Activated CD4-positive, alpha-beta T cell treated with anti-CD3 and anti-CD28 coated beads, Interleukin-2, amount 10 ng/mL, durations not matched to agents 7 days and 5 days (primary cell): ENCODE data around the gene WDR36. TPM values are rescaled to one million over a fixed set of nuclear protein-coding genes. Genes with fewer than 3 reads are reported as not detected.

Source experiments
- CTCF ChIA-PET: fragments of 350-600 bp; sonication (Branson Sonifier 250); formaldehyde crosslinking; loops from one replicate; lab custom pipeline; 2021; ENCODE audit warnings: antibody characterized with exemption; lab: Charles Lee
- POLR2A ChIA-PET: fragments of 350-600 bp; sonication (Branson Sonifier 250); formaldehyde crosslinking; loops from one replicate; lab custom pipeline; 2021; ENCODE audit warnings: antibody characterized with exemption; lab: Charles Lee
- DNase-seq: peaks from one replicate; pipeline ENCODE4 v3.0.0-alpha.2; 2020
- H3K27ac Mint-ChIP-seq: one replicate; pipeline ENCODE4 v1.8.0; 2021; ENCODE audit warnings: mild to moderate bottlenecking, moderate library complexity, mixed read lengths
- H3K27me3 Mint-ChIP-seq: one replicate; pipeline ENCODE4 v1.8.0; 2021; ENCODE audit warnings: mixed read lengths
- H3K36me3 Mint-ChIP-seq: one replicate; pipeline ENCODE4 v1.8.0; 2021; ENCODE audit warnings: low read depth, mixed read lengths
- H3K4me1 Mint-ChIP-seq: one replicate; pipeline ENCODE4 v1.8.0; 2021; ENCODE audit warnings: mixed read lengths
- H3K4me3 Mint-ChIP-seq: one replicate; pipeline ENCODE4 v1.8.0; 2021; ENCODE audit warnings: mild to moderate bottlenecking, moderate library complexity, mixed read lengths
- H3K9me3 Mint-ChIP-seq: one replicate; pipeline ENCODE4 v1.8.0; 2021; ENCODE audit warnings: mixed read lengths
- total RNA-seq, 2 experiments: library from RNA; stranded (reverse); gene quantifications; one replicate each; pipeline ENCODE4 v1.2.3, GENCODE V29; 2021

Gene WDR36
- total RNA-seq, 2 experiments from 2014 or later, result 26.7 to 32.0 TPM

- no peaks in the 10 kb centered on the region for H3K36me3 Mint-ChIP-seq
- H3K4me1 Mint-ChIP-seq, result no peaks in the 10 kb centered on the region
- DNase-seq, result no peak
- H3K27me3 Mint-ChIP-seq, result peaks cover 9% of the 10 kb centered on the region
- H3K4me3 Mint-ChIP-seq, result no peak overlapping the region
- no peak overlapping the region for H3K27ac Mint-ChIP-seq
- H3K9me3 Mint-ChIP-seq, result peaks cover 4% of the 10 kb centered on the region
- ChIA-PET POLR2A (no interaction called here), CTCF (no interaction called here)
Observed at GRCh38 chr5:111173476-111173875, 81.3 kb downstream of the WDR36 start.

Other genes starting within 250 kb of the WDR36 start
- gene TSLP, start 20.6 kb upstream of the WDR36 start, total RNA-seq, result under 1 TPM; 0.19 to 0.35 TPM
- gene CAMK4, start 132.0 kb downstream of the WDR36 start, total RNA-seq, result 100 to 1,000 TPM; 138 to 139 TPM